Superior temporal gyrus (tissue), 1 donor: ENCODE results near the gene IL18RAP.

Experiments
- DNase-seq: peaks from one replicate; pipeline ENCODE4 v3.0.0-alpha.2; 2016; ENCODE audit errors: extremely low spot score

IL18RAP gene

DNA sequence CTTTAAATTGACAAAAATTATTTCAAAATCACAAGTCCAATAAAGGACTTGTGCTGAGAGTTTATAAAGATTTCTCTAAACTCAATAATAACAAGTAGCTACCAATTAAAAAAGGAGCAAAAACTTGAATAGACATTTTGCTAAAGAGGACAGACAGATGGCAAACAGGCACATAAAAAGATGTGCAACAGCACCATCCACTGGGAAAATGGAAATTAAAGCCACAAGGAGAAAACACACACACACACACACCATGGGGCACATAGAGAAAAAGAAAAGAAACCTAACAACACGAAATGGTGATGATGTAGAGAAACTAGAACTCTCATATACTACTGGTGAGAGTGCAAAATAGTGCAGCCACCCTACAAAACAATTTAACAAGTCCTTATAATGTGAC lies 37.5 kb downstream of the IL18RAP start:
- no peak for DNase-seq

DNA sequence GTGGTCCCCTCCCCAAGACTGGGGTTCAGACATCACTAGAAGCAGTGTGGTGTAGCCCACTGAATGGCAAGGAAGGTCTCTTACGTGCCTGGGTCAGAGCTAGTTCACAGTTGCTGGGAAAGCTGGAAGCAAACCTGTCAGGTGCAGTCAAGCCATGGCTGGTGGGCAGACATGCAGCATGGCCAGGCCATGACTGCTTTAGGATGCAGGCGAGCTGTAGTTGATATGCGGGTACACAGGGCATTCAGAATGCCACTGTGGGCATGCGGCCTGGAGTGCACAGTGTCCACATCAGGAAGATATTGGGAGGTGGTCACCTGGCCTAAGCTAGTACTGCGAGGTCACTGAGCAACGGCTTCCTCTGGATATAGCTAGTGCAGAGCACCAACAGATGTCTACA lies 38.2 kb downstream of the IL18RAP start:
- no peak for DNase-seq

DNA sequence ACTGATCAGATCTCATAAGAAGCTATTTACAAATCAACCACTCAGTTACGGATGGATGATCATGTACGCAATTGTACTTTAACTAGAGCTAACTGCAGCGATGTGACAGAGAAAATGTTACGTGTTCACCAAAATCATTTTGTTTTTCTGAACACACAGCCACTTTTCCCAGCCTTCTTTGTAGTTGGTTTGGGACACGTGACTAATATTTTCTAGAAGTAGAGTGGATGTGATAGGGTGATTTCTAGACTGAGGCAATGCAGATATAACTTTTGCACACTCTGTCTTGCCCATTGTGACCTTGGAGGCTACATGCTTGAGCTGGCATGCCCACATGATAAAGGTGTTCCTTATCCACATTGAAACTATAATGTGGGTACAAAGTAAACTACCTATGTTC lies 40.2 kb downstream of the IL18RAP start:
- DNase-seq, result no peak

DNA sequence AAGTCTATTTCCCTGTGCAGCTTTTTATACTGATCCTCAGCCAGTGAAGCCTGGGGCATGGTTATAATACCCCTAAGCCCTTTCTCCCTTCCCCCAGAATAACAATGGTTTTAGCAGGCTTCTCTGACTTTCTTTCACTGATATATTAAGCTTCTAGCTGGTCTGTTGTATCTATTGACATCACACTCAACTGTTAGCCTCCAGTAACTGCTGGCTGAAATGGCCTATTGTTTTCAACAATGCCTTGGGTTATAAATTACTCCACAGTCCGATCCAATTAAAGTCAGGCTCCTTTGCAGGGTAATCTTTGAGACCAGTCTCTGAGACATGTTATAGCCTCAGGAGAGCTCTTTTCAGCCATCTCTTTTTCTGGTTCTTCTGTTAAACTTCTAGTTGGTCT lies 47.2 kb downstream of the IL18RAP start:
- DNase-seq, result no peak

DNA sequence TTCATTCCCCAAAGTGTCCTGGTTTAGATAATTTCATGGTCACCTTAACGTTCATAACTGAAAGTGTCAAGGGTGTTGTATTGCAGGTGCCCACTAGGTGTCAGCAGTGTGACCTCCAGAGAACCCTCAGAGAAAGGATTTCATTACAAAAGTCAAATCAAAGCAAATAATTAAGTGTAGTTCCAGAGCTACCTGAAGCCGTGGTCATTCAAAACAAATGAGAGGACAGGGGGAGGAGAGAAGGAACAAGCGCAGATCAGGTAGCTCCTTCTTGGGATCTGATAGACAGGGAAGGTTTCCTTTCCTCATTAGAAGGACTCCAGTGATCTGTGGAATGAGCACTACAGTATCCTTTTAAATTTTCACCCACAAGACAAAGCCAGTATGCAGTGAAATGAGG lies 50.1 kb downstream of the IL18RAP start, which contains the start of gene SLC9A4:
Gene SLC9A4 (plus strand): TSS at position 207 of the 400 bp plus-strand sequence. CDS start 534 bp downstream, outside the sequence.
- peak; percentile 53 for DNase-seq

DNA sequence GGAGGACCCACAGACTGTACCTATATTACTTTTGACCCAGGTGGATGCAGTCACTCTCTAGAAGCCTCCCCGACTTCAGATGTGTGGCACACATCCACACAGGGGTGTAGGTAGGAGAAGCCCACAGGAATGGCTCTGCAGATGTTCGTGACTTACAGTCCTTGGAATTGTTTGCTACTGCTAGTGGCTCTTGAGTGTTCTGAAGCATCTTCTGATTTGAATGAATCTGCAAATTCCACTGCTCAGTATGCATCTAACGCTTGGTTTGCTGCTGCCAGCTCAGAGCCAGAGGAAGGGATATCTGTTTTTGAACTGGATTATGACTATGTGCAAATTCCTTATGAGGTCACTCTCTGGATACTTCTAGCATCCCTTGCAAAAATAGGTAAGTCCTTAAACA lies 50.7 kb downstream of the IL18RAP start:
- no peak for DNase-seq

DNA sequence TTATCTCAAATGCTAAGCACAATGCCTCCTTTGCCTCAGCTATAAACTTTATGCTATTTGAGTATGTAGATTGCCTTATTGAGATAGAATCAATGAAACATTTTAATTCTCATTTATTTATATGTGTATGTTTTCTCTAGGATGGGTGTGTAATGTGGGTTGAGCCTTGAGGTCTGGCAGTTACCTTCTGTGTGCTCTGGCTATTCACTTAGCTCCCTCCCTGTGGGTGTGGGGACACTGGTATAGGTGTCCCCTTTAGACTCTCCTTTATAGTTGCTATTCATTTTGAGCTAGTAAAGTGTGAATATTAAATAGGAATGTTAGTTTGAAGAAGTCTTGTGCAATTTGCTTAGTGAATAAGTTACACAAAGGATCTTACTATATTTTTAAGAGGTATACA lies 51.8 kb downstream of the IL18RAP start:
- no peak for DNase-seq

- DNase-seq, result no peak
Measured at GRCh38 chr2:102478686-102479470, 55.9 kb downstream of the IL18RAP start.

DNA sequence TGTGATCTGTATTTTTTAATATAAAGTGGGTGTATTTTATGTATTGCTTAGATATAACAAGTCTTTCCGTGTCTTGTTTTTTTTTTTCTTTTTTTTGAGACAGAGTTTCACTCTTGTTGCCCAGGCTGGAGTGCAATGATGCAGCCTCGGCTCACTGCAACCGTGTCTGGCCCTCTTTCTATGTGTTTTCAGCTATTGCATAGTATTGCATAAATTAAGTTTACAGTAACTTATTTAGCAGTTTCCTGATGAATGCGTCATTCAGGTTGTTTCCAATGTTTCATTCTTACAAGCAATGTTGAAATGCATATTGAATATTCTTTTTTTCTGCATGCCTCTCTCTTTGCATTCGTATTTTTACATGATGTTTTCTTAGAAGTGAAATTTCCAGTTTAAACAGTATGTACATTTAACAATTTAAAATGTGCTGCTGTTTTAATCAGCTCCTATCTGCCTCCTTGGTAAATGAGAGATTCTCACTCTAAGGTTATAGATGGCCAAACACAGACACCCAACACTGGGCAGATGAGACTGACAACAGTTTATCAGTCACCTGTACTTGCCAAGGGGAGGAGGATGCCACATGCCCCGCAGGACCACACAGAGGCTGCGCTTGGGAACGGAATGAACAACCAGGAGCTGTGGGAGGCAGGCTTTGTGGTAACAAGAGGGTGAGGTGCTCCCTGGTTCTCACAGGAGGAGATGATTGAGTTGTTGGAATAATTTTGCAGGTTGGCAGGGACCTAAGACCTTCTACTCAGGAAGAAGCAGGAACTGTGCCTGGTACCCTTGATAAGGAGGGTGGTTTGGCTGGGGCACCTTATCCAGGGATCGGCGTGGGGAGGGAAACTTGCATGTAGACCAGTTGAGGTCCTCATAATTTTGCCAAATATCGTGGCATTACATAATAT lies 57.6 kb downstream of the IL18RAP start:
- DNase-seq, result no peak

- DNase-seq, result no peak
Measured at GRCh38 chr2:102481931-102482330, 59.0 kb downstream of the IL18RAP start.

GRCh38 chr2:102483086-102483485 lies 60.1 kb downstream of the IL18RAP start:
- no peak for DNase-seq

GRCh38 chr2:102484310-102485061 lies 61.5 kb downstream of the IL18RAP start:
- DNase-seq, result no peak

GRCh38 chr2:102485147-102485785 lies 62.3 kb downstream of the IL18RAP start:
- no peak for DNase-seq

DNA sequence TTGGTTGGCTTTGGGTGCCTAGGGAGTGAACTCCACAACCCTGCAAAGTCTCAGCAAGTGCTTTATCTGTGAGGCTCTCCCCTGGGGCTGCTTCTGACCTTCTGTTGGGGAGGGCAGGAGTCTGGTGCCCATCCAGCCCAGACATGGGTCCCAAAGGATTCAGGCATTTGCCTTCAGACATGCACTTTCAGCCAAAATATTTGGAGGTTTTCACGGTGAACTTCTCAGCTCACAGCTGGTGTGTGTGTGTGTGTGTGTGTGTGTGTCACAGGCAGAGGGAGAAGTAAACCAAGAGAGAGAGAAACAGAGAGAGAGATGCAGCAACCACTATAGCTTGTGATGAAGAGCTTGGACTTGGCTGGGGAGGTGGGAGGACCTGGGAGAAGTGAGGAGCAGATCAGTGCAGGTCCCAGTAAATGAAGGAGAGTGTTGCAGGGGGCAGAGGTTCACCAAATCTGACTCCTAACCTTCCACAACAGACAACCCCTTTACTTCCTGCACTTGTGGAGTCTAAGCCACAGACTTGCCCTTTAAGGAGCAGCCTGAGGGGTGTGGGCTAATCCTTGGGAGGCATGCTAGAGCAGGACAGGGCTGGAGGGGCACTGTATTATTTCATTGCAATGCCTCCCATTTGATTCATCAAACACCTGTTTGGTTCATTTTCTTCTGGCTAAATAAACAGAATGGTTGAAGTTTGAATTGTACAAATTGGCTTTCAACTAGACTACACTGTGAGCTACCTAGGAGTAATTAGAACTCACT lies 64.2 kb downstream of the IL18RAP start:
- DNase-seq, result no peak

DNA sequence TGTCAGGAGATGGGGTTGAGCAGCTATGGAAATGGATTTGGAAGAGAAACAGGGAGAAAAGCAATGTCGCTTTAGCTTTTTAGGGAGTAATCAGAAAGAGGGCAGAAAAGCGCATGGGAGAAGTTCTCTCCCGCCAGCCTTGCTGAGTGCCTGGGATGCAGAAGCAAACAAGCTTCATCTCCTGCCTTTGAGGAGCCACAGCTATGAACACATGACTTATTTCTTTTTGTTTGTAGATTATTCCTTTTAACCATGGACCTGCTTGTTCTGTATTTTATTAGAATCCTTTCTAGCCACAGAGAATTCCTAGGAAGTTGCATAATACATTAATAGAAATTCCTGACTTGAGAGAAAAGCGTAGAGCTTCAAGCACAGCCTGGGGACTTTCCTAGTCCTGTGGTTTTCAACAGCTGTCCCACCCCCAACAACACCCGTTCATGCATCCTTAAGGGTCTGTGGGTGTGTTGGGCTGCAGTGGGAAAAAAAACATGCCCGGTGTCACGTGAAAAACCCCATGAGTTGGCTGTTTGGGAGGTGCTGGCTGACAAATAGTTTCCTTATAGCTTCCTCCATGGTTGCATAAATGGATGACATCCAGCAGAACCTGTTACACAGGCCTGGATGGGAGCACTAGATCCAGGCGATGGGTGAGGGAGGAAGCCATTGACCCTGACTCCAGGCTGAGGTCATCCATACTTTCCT lies 65.0 kb downstream of the IL18RAP start:
- no peak for DNase-seq

DNA sequence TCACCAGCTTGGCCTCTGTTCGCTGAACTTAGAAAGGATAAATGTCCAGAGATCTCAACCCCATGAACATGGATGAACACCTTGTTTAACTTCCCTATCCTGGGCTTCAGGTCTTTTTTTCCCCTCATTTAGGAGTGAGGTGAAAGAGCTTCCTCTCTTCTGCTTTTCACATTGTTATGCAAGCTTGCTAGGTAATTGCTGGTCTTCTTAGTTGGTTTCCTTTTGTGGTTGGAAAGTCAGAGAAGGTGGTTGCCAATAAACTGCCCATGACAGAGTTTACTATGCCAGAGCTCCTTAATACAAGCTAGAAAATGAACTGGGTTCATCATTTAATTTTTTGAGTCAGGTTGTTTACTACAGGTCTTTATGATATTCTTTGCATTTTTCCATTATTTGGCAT lies 66.7 kb downstream of the IL18RAP start:
- no peak for DNase-seq

DNA sequence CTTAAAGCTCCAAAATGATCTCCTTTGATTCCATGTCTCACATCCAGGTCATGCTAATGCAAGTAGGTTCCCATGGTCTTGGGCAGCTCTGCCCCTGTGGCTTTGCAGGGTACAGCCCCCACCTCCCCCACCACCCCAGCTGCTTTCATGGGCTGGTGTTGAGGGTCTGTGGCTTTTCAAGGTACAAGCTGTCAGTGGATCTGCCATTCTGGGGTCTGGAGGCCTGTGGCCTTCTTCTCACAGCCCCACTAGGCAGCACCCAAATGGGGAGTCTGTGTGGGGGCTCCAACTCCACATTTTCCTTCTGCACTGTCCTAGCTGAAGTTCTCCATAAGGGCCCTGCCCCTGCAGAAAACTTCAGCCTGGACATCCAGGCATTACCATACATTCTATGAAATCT lies 69.0 kb downstream of the IL18RAP start:
- no peak for DNase-seq

GRCh38 chr2:102494570-102494969 lies 71.6 kb downstream of the IL18RAP start:
- no peak for DNase-seq

DNA sequence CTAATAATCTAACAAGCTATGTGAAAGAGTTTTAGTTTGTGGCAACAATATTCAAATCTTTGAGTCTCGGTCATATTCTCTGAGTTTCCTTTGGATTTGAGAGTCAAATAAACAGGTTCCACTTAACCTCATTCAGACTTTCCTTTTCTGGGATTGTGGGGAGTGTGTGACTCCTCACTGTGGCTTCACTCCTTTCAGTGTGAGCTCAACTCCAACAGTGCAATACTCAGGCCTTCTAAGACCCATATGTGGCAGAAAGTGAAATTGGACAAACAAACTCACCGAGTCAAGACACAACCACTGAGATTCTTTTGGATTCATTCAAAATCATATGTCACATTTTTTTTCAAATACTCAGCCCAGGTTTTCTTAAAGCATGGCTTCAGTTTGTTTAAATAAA lies 75.5 kb downstream of the IL18RAP start:
- DNase-seq, result no peak

DNA sequence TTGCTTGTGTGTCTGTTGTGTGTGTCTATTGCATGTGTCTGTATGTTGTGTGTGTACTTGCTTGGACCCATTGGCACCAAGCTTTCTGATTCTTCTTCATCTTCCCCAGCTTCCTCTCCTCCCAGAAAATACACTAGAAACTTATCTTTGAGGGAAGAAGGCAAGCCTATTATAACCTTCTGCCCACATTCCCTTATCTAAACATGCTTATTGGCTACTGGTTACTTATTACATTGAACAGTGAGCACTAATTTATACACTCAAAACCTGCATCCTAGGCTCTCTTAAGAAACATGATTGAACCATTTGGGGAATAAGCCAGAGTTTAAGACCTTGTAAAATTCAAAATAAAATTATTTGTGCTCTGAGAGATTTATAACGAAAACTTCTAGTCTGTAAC lies 76.6 kb downstream of the IL18RAP start:
- DNase-seq, result no peak
